Testis (tissue), 2 donors: Measurements from ENCODE around the gene FSTL4.

Experiments
- CTCF ChIP-seq, 3 experiments: fragments of 450-650 bp in 2 of 3; fragments of 200-600 bp in 1 of 3; sonication (generic) in 1 of 3; IDR thresholded peaks; one replicate each; pipeline ENCODE4 v1.5.1; 2016 to 2019; ENCODE audit warnings: antibody characterized with exemption in 3 of 3, mild to moderate bottlenecking in 2 of 3, moderate library complexity in 1 of 3
- POLR2A ChIP-seq: fragments of 450-650 bp; IDR thresholded peaks from one replicate; pipeline ENCODE4 v1.6.1; 2017; ENCODE audit warnings: antibody characterized with exemption, mild to moderate bottlenecking, moderate library complexity

GRCh38 chr5:133298447-133298846 lies 313.9 kb downstream of the FSTL4 start:
- TF ChIP-seq CTCF (IDR thresholded peaks at IDR 0.05) (no peak), POLR2A (no peak)
